GM19240 (cell line): ENCODE results near the gene CPAMD8.
"Not testable (repeated sequence)": the region's sequence is repeated elsewhere in the genome, so short reads cannot be mapped to it uniquely, and the experiment has no call there.

Source experiments
- DNase-seq: peaks from one replicate; pipeline ENCODE4 v3.0.0; 2011; ENCODE audit warnings: low spot score; ENCODE audit not compliant: insufficient read length

Gene CPAMD8

GRCh38 chr19:16946951-16947940, 79.4 kb downstream of the CPAMD8 start:
- DNase-seq: no peak

DNA sequence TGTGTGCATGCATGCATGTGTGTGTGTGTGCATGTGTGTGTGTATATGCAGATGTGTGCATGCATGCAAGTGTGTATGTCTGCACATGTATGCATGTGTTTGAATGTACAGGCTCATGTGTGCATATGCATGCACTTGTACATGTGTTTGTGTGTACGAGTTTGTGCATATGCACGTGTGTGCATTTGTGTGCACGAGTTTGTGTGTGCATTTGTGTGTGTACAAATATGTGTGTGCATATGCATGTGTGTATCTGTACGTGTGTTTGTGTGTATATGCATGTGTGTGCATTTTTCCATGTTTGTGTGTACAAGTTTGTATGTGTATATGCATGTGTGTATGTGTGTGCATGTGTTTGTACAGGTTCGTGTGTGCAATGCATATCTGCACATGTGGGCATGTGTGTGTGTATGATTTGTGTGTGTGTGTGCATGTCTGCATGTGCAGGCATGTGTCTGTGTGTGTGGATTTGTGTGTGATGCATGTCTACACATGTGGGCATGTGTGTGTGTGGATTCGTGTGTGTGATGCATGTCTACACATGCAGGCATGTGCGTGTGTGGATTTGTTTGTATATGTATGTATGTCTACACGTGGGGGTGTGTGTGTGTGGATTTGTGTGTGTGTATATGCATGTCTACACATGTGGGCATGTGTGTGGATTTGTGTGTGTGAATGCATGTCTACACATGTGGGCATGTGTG, 80.7 kb downstream of the CPAMD8 start:
- no peak for DNase-seq

DNA sequence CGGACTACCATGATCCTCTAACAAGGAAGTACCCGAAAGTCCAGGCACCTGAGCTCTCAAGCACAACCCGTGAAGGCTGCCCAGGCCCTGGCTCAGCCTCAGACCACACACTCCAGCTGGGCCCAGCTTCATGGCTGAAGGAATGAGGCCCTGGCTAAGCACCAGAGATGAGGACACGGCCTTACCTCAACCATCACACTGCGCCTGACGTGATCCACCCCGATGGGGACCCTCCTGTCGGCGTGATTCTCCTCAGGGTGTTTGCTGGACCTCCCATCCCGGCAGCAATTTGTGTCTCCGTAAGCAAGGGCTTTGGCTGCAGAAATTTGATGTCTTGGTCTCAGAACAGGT, 81.3 kb downstream of the CPAMD8 start:
- no peak for DNase-seq

- DNase-seq: no peak
Measured at GRCh38 chr19:16944626-16945363, 81.8 kb downstream of the CPAMD8 start.

DNA sequence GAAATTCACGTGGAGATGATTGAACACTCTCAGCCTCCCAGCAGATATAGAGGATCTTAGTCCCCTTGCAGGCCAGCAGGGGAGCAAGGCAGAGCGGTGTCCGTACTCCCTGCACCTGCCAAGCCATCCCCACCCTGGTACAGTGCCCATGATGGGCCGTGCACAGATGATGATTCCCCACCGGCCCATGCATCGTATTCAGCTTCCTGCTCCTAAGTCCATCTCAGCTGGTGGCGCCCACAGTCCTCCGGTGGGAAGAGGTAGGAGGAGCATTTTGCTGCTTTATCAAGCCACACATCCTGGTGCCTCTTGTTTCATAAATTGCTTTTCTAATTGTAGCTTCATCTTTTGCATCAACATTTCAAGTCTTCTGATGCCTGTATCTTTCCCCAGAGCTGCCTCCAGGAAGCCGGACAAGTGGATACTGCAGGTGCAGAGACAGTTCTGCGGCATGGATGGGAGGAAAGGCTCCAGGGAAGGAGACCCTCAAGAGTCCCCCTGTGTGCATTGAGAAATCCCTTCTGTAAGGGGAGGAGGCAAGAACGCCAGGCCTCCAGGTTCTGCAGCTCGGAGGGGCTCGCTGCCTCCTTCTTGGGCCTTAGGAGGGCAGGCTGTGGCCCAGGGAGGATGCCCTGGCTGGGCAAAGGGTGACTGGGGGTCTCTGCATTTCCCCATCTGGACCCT, 82.5 kb downstream of the CPAMD8 start:
- no peak for DNase-seq

- not testable (repeated sequence) for DNase-seq
Measured at GRCh38 chr19:16943090-16943489, 83.5 kb downstream of the CPAMD8 start.

DNA sequence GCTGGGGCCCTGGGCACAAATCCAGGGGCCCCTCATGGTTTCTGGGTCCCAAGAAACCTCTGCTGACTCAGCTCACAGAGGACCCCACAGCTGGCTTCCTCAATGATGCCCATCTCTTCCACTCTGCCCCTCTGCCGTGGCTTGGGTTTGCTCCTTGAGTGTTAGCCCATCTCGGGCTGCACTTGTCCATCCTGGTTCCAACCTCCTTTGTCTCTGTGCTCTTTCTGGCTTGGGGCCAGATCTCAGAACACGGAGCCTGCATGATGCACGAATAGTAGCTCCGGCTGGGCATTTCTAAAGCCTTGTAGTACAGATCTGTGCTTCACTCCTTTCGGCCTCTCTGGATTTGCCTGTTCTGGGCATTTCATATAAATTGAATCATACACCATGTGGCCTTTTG, 84.0 kb downstream of the CPAMD8 start:
- no peak for DNase-seq

DNA sequence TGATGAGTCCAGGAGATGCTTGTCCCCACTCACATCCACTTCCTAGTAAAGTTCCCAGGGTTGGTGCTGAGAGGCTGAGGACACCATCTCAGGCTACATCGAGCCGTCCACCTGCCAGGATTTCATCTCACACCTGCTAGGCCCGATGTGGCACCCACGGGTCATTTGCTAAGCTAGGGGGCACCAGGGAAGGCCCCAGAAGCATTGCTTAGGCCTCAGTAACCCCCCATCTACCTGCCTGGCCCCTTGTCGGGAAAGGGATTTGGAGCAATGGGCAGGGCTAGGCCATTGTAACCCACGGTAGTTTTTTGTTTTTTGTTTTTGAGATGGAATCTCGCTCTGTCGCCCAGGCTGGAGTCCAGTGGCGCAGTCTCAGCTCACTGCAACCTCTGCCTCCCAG, 86.0 kb downstream of the CPAMD8 start:
- DNase-seq: no peak

GRCh38 chr19:16940063-16940462, 86.5 kb downstream of the CPAMD8 start:
- DNase-seq: not testable (repeated sequence)

GRCh38 chr19:16938211-16938610, 88.4 kb downstream of the CPAMD8 start:
- no peak for DNase-seq

DNA sequence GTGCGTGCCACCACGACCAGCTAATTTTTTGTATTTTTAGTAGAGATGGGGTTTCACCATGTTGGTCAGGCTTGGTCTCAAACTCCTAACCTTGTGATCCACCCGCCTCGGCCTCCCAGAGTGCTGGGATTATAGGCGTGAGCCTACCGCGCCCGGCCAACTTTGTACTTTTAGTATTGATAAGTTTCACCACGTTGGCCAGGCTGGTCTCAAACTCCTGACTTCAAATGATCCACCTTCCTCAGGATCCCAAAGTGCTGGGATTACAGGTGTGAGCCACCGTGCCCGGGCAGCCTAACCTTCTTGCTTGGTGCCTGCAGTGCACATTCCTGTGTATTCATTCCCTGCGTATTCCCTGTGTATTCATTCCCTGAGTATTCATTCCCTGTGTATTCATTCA, 88.8 kb downstream of the CPAMD8 start:
- DNase-seq: not testable (repeated sequence)

DNA sequence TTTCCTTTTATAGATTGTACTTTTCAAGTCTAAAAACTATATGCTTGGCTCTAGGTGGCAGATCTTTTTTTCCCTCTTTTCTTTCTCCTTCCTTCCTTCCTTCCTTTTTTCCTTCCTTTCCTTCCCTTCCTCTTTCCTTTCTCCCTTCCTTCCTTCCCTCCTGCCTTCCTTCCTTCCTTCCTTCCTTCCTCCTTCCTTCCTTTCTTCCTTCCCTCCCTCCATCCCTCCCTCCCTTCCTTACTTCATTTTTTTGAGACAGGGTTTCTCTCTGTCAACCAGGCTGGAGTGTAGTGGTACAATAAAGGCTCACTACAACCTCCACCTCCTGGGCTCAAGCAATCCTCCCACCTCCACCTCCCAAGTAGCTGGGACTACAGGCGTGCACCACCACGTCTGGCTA, 89.7 kb downstream of the CPAMD8 start:
- no peak for DNase-seq

- no peak for DNase-seq
Measured at GRCh38 chr19:16934489-16934888, 92.1 kb downstream of the CPAMD8 start.

DNA sequence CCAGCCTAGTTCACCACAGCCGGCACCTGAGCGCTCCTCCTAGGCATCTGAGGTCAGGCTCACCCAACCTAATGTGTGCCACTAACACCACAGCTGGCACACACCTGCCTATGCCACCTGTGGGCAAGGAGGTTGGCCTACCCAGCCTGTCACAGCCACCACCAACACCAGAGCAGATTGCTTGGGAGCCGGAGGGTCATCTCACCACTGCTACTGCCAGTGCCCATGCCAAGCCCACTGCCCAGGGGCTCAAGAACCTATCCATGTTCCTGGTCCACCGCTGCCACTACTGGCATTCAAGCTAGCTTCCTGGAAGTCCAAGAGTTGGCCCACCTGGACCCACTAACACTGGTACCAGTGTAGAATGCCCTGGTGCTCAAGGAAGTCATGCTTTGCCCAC, 95.3 kb downstream of the CPAMD8 start:
- no peak for DNase-seq

- no peak for DNase-seq
Measured at GRCh38 chr19:16930753-16931152, 95.9 kb downstream of the CPAMD8 start.

- DNase-seq: no peak
Measured at GRCh38 chr19:16928916-16929315, 97.7 kb downstream of the CPAMD8 start.

DNA sequence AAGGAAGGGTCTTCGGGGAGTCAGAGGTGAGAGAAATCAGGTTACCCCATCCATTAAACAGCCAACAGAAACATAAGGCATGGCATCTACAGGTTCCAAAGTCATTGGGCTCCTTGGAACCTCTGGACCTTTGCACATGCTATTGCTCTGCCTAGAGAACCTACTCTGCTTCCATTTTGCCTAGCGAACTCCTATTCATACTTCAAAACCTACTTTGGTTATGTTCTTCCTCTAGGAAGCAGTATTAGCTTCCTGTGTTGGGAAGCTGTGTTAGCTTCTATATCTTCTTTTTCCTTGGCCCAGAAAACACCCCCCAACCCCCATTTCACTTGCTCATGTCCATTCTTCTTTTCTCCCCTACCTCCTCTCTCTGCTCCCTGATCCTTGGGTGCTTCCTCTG, 98.3 kb downstream of the CPAMD8 start:
- no peak for DNase-seq

DNA sequence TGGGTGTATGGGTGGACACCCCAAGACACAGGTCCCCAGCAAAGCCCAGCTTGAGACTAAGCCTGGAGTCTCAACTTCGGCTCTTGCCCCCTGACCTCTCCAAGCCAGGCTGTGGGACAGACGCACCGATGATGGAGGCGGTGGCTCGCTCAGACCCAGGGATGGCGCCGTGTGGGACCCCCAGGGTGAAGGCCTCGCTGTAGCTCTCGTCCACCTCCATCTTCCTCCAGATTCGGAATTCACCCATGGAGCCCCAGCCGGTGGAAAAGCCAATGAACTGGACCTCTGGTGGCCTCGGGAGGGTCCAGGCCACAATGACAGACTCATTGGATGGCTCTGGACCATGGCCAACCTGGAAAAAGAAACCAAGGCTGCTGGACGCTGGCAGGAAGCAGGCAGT, 98.7 kb downstream of the CPAMD8 start:
- no peak for DNase-seq

DNA sequence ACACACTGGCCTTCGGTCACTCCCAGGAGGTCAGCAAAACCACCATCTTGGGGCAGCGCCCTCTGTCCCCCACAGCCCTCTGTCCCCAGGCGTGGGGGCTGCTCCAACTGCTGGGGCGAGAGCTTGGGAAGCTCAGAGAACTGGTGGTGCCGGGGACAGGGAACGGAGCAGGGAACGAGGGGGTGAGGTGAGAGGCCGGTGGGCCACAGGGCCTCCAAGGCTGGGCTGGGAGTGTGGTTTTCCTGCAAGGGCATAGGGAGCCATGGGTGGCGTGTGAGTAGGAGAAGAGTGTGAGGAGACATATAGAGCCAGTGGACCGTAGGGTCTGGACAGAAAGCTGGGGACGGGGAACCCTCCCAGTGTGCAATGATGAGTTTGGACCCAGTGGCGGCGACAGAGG, 103.7 kb downstream of the CPAMD8 start:
- no peak for DNase-seq

- DNase-seq: no peak
Measured at GRCh38 chr19:16922592-16922934, 104.0 kb downstream of the CPAMD8 start.

- no peak for DNase-seq
Measured at GRCh38 chr19:16921766-16922591, 104.6 kb downstream of the CPAMD8 start.
